ENCODE results near the gene USP37. TPM values are rescaled to one million over a fixed set of nuclear protein-coding genes. Genes with fewer than 3 reads are reported as not detected.

USP37 gene
- polyA plus RNA-seq, 1 of the 3 experiments (the other 2 are of a cell fraction) = 0.95 TPM

DNA sequence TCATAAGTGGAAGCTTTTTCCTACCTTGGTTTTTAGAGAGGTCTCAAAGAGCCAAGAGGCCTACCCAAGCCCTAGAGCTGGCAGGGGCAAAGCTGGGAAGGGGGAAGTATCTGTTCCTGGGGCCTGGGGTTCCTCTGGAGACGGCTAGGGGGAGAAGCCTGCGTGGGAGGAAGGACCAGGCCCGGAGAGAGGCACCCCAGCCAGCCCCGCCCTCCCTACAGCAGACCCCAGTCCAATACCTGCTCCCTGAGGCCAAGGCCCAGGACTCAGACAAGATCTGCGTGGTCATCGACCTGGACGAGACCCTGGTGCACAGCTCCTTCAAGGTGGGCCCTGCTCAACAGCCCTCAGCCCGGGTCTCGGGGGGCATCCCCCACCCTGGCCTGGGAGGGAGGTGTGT lies 166.3 kb downstream of the USP37 start:
- Histone ChIP-seq H4K20me1 (ENCODE audit: insufficient read depth) (peaks cover 5% of the 10 kb centered on the region; the same call in 1 of the 2 replicates), H3K36me3 (replicated peaks in 1 of 2; ENCODE audit: control insufficient read depth in 1 of 2, insufficient read depth in 2 of 2, low read length in 1 of 2) (peaks cover 0 to 33% of the 10 kb centered on the region in 2 experiments), H3K9ac (no peak overlapping the region), H3K9me2 (no peaks in the 10 kb centered on the region), H3K79me2 (ENCODE audit: insufficient read depth) (peaks cover 42% of the 10 kb centered on the region), H3K4me1 (ENCODE audit: control insufficient read depth in 1 of 2, insufficient read depth in 2 of 2, low read depth in 1 of 2, low read length in 1 of 2) (peaks cover 26 to 35% of the 10 kb centered on the region in 2 experiments; a peak in 3 of 4 replicates), H3K27me3 (ENCODE audit: insufficient read depth) (no peaks in the 10 kb centered on the region), H3K27ac (ENCODE audit: low read depth in 2 of 2, low read length in 1 of 2) (no peak overlapping the region), H3K9me3 (no peaks in the 10 kb centered on the region), H2AFZ (ENCODE audit: low read depth) (no peak overlapping the region), H3F3A (replicated peaks; ENCODE audit: insufficient read depth) (peaks cover 20% of the 10 kb centered on the region), H3K4me3 (ENCODE audit: low read depth in 2 of 2, low read length in 1 of 2) (no peak overlapping the region), H3K4me2 (peak overlapping the region; percentile 89)
- WGBS (ENCODE audit: low lambda C conversion rate) = 91% methylated on average over 5 of the region's 9 CpGs
- no peak for DNase-seq
- TF ChIP-seq RFX5 (IDR thresholded peaks at IDR 0.05; ENCODE audit: low read length) (no peak), RXRA (IDR thresholded peaks at IDR 0.05; ENCODE audit: borderline replicate concordance, low read depth) (no peak), ELF1 (IDR thresholded peaks at IDR 0.05) (no peak), MEF2A (IDR thresholded peaks at IDR 0.05; ENCODE audit: borderline replicate concordance, low read depth) (no peak), TEAD4 (IDR thresholded peaks at IDR 0.05; ENCODE audit: borderline replicate concordance, insufficient read depth) (no peak), FOXJ3 (CRISPR knock-in tag; IDR thresholded peaks at IDR 0.05) (no peak), CHD2 (IDR thresholded peaks at IDR 0.05; ENCODE audit: low read length, partially characterized antibody) (no peak), POLR2AphosphoS5 (IDR thresholded peaks at IDR 0.05; ENCODE audit: low read depth, low read length) (no peak), SIN3A (IDR thresholded peaks at IDR 0.05; ENCODE audit: borderline replicate concordance, low read depth, low read length) (no peak), NRF1 (IDR thresholded peaks at IDR 0.05; ENCODE audit: low read depth, low read length) (no peak), USF2 (IDR thresholded peaks at IDR 0.05; ENCODE audit: borderline replicate concordance, low read depth, low read length) (no peak), FOXM1 (IDR thresholded peaks at IDR 0.05; ENCODE audit: low read depth) (no peak), PBX3 (IDR thresholded peaks at IDR 0.05) (no peak), MXI1 (IDR thresholded peaks at IDR 0.05; ENCODE audit: low read depth, low read length) (no peak), TAF1 (IDR thresholded peaks at IDR 0.05; ENCODE audit: borderline replicate concordance, low read depth, low read length) (no peak), GATA2 (CRISPR knock-in tag; IDR thresholded peaks at IDR 0.05) (no peak)
- ChIA-PET CTCF (interaction anchor here (1.5 to 1.9 kb wide), 2 partner anchors 64 to 131 kb away, joined by 4 to 6 read pairs; no protein-coding TSS in a partner anchor), POLR2A (no interaction called here)
